Keratinocyte (primary cell): ENCODE data around the gene HBB. TPM values are rescaled to one million over a fixed set of nuclear protein-coding genes. Genes with fewer than 3 reads are reported as not detected.

ENCODE experiments used
- DNase-seq: peaks from one replicate; pipeline ENCODE4 v3.0.0-alpha.2; 2011; ENCODE audit warnings: low read depth, missing footprints, low spot score
- FAIRE-seq: peaks from 2 replicates; lab custom pipeline; 2011; peaks lifted over from hg19 to GRCh38; lab: Jason Lieb, UNC
- H2AFZ ChIP-seq: 2 replicates; pipeline ENCODE4 v1.6.0; 2012; ENCODE audit warnings: low read length, control low read depth, inconsistent platforms; ENCODE audit not compliant: control insufficient read depth
- H3K27ac ChIP-seq: 2 replicates; pipeline ENCODE4 v1.5.1; 2011; ENCODE audit warnings: low read length; ENCODE audit not compliant: control insufficient read depth, insufficient read depth
- H3K27me3 ChIP-seq: 3 replicates; pipeline ENCODE4 v1.6.0; 2011; ENCODE audit warnings: low read length; ENCODE audit not compliant: control insufficient read depth, insufficient read depth; ENCODE audit errors: extremely low read depth
- H3K36me3 ChIP-seq, 2 experiments: 2 replicates in 1 of 2; 3 replicates in 1 of 2; pipeline ENCODE4 v1.5.1; 2011; ENCODE audit warnings: low read length in 2 of 2, mild to moderate bottlenecking in 1 of 2; ENCODE audit not compliant: control insufficient read depth in 2 of 2, insufficient read depth in 2 of 2; ENCODE audit errors: extremely low read depth in 1 of 2
- H3K4me1 ChIP-seq: 3 replicates; pipeline ENCODE4 v1.5.1; 2011; ENCODE audit warnings: low read length; ENCODE audit not compliant: control insufficient read depth, insufficient read depth; ENCODE audit errors: extremely low read depth
- H3K4me2 ChIP-seq: 3 replicates; pipeline ENCODE4 v1.6.0; 2011; ENCODE audit warnings: low read depth, low read length; ENCODE audit not compliant: control insufficient read depth, insufficient read depth; ENCODE audit errors: extremely low read depth
- H3K4me3 ChIP-seq, 3 experiments: fragments of 200-600 bp in 1 of 3; sonication (generic) in 1 of 3; 2 replicates in 2 of 3; 3 replicates in 1 of 3; pipeline ENCODE4 v1.5.1; 2011 to 2016; ENCODE audit warnings: low read length in 3 of 3, mild to moderate bottlenecking in 3 of 3, control low read depth in 2 of 3, inconsistent platforms in 1 of 3, low read depth in 1 of 3, mixed read lengths in 1 of 3, mixed run types in 1 of 3, moderate library complexity in 1 of 3; ENCODE audit not compliant: control insufficient read depth in 2 of 3, insufficient read depth in 2 of 3; ENCODE audit errors: extremely low read depth in 1 of 3
- H3K79me2 ChIP-seq: 2 replicates; pipeline ENCODE4 v1.6.0; 2012; ENCODE audit warnings: low read length; ENCODE audit not compliant: control insufficient read depth, insufficient read depth
- H3K9ac ChIP-seq: 3 replicates; pipeline ENCODE4 v1.6.0; 2011; ENCODE audit warnings: low read length; ENCODE audit not compliant: control insufficient read depth, insufficient read depth; ENCODE audit errors: extremely low read depth
- H3K9me1 ChIP-seq: 3 replicates; pipeline ENCODE4 v1.6.0; 2011; ENCODE audit warnings: low read length; ENCODE audit not compliant: control insufficient read depth, insufficient read depth; ENCODE audit errors: extremely low read depth
- H3K9me3 ChIP-seq: 2 replicates; pipeline ENCODE4 v1.5.1; 2012; ENCODE audit warnings: low read depth, low read length; ENCODE audit not compliant: control insufficient read depth
- H4K20me1 ChIP-seq: 3 replicates; pipeline ENCODE4 v1.6.0; 2011; ENCODE audit warnings: low read length; ENCODE audit not compliant: control insufficient read depth, insufficient read depth; ENCODE audit errors: extremely low read depth
- CTCF ChIP-seq, 3 experiments: IDR thresholded peaks in 1 of 3; conservative IDR thresholded peaks in 1 of 3; optimal IDR thresholded peaks in 1 of 3; 2 replicates in 2 of 3; 3 replicates in 1 of 3; pipeline versions ENCODE3 to v1.5.1; 2011; ENCODE audit warnings: low read length in 3 of 3, mild to moderate bottlenecking in 3 of 3, moderate library complexity in 2 of 3, control low read depth in 1 of 3, inconsistent platforms in 1 of 3; ENCODE audit not compliant: insufficient read depth in 2 of 3; ENCODE audit errors: extremely low read depth in 1 of 3
- EZH2 ChIP-seq: IDR thresholded peaks from one replicate; pipeline ENCODE4 v1.6.1; 2012; ENCODE audit warnings: inconsistent platforms, mild to moderate bottlenecking, low read length, moderate library complexity
- dilution Hi-C: fragments of 300-500 bp; cut with MboI; formaldehyde crosslinking; loops from one replicate; pipeline ENCODE4 v1.7.0; 2020; ENCODE audit warnings: low sequenced_read_pairs; ENCODE audit not compliant: extremely low pct_ligation_motif_present
- polyA plus RNA-seq, 5 experiments: library from polyadenylated mRNA; depleted of rRNA in 3 of 5; stranded (reverse) in 3 of 5; stranded (forward) in 1 of 5; unstranded in 1 of 5; fragments of >200 nt; gene quantifications; 1 replicate in 1 of 5; 2 replicates in 3 of 5; 3 replicates in 1 of 5; pipeline versions ENCODE4 v1.2.1 to v1.2.3, GENCODE V29; 2011 to 2012; ENCODE audit warnings: missing spikeins in 2 of 5, low read depth in 1 of 5, low replicate concordance in 1 of 5

HBB gene
- polyA plus RNA-seq, 1 donor (not counting 4 experiments of a cell fraction or from before 2014, with no cell fraction given) = not detected

DNA sequence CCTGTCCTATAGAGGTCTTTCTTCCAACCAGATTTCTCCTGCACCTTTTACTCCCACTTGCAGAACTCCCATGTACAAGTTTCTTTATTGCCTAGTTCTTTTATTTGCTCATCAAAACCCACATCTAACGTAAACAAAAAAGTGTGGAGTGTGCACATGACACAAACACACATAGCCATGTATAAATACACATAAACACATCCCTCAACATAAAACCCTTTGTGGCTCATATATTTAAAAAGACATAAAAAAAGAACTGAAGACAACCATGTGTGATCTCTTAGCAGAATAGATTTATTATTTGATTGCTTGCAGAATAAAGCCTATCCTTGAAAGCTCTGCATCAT lies 26.0 kb upstream of the HBB start:
- H3K4me2 ChIP-seq = no peak overlapping the region
- no peaks in the 10 kb centered on the region for H4K20me1 ChIP-seq
- no peak overlapping the region for H3K9ac ChIP-seq
- no peaks in the 10 kb centered on the region for H3K27me3 ChIP-seq
- no peaks in the 10 kb centered on the region for H3K4me1 ChIP-seq
- DNase-seq = no peak
- TF ChIP-seq CTCF (optimal IDR thresholded peaks at IDR 0.05 in 1 of 3, IDR thresholded peaks at IDR 0.05 in 1 of 3, conservative IDR thresholded peaks at IDR 0.05 in 1 of 3; ENCODE audit: extremely low read depth in 1 of 3, insufficient read depth in 2 of 3, low read length in 3 of 3) = no peak
- no peak for TF ChIP-seq EZH2
- dilution Hi-C loops = no loop called here
- H3K9me3 ChIP-seq = no peaks in the 10 kb centered on the region
- no peaks in the 10 kb centered on the region for H3K36me3 ChIP-seq
- FAIRE-seq = no peak
- no peak overlapping the region for H3K27ac ChIP-seq
- H3K9me1 ChIP-seq = no peaks in the 10 kb centered on the region
- H3K79me2 ChIP-seq = no peaks in the 10 kb centered on the region
- H2AFZ ChIP-seq = no peak overlapping the region
- H3K4me3 ChIP-seq = no peak overlapping the region

DNA sequence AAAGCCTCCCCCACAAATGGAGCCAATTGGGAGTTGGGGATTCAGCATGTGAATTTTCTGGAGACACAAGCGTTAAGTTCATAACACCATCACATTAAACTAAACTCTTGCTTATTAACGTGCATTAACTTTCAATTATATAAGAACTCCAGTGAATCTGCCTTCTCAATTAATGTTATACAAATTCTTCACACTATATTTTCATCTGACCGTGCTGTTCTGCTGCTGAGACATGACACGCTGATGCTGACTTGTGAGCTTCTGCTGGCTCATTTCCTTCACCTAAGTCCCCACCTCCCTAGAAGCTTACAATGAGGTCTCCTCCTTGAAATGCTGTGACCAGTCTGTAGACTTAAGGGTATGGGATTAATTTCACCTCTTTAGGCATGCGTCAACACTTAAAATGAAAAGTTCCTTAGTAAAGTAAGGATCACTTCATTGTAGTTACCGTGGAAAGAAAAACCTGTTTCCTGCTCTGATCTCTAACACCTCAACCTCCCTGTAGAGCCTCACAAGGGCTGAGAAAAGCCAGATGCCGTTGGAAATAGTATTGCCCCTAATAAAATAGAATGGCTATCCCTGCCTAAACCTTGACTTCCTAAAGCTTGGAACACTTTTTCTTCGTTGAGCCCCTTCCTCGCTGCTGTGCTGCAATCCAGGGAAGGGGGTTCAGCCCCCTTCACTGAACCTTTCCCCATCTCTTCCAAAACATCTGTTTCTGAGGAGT lies 25.5 kb upstream of the HBB start:
- dilution Hi-C loops = no loop called here

More for the DNA sequence above, 25.5 kb upstream of the HBB start:
- Histone ChIP-seq H3K27me3 (no peaks in the 10 kb centered on the region), H3K9ac (no peak overlapping the region), H3K4me2 (no peak overlapping the region), H3K79me2 (no peaks in the 10 kb centered on the region), H3K9me1 (no peaks in the 10 kb centered on the region), H3K36me3 (no peaks in the 10 kb centered on the region), H4K20me1 (no peaks in the 10 kb centered on the region), H3K27ac (no peak overlapping the region), H3K9me3 (no peaks in the 10 kb centered on the region), H3K4me1 (no peaks in the 10 kb centered on the region), H3K4me3 (no peak overlapping the region), H2AFZ (no peak overlapping the region)
- TF ChIP-seq CTCF (optimal IDR thresholded peaks at IDR 0.05 in 1 of 3, IDR thresholded peaks at IDR 0.05 in 1 of 3, conservative IDR thresholded peaks at IDR 0.05 in 1 of 3; ENCODE audit: extremely low read depth in 1 of 3, insufficient read depth in 2 of 3, low read length in 3 of 3) (no peak), EZH2 (no peak)
- no peak for DNase-seq
- FAIRE-seq = no peak
